Measurements from ENCODE around the gene SPIRE1.

DNA sequence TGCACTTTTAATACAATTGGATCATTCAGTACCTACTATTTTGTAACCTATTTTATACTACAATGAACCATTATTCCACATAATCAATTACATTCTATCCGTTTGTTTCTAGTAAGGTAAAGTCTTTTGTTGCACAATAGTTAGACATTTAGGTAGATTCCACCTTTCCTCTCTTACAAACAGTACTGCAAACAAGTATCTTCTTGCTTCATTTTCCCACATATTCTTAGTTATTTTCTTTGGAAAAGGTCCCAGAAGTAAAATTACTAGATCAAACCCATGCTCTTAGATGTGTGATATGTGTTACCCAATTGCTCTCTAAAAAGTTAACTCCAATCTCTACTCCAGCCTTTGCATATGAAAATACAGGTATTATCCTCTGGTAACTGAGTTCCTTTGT is 49.6 kb downstream of the SPIRE1 start:
- TF ChIP-seq EZH2phosphoT487 (conservative IDR thresholded peaks at IDR 0.05; ENCODE audit: low read length) = no peak
- TF ChIP-seq, protein P1, sequence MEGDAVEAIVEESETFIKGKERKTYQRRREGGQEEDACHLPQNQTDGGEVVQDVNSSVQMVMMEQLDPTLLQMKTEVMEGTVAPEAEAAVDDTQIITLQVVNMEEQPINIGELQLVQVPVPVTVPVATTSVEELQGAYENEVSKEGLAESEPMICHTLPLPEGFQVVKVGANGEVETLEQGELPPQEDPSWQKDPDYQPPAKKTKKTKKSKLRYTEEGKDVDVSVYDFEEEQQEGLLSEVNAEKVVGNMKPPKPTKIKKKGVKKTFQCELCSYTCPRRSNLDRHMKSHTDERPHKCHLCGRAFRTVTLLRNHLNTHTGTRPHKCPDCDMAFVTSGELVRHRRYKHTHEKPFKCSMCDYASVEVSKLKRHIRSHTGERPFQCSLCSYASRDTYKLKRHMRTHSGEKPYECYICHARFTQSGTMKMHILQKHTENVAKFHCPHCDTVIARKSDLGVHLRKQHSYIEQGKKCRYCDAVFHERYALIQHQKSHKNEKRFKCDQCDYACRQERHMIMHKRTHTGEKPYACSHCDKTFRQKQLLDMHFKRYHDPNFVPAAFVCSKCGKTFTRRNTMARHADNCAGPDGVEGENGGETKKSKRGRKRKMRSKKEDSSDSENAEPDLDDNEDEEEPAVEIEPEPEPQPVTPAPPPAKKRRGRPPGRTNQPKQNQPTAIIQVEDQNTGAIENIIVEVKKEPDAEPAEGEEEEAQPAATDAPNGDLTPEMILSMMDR (IDR thresholded peaks at IDR 0.05; ENCODE audit: insufficient read depth, low read length, poor library complexity, severe bottlenecking) = no peak
